Measurements from ENCODE around the gene GNA14. TPM values are rescaled to one million over a fixed set of nuclear protein-coding genes. Genes with fewer than 3 reads are reported as not detected.

Gene GNA14
- total and polyA plus RNA-seq, 7 donors = 0.31 to 1.1 (median 0.47) TPM

GRCh38 chr9:77463151-77463550, 185.0 kb downstream of the GNA14 start:
- Histone ChIP-seq H3K27ac (no peak overlapping the region), H3K4me1 (no peaks in the 10 kb centered on the region), H3K9me3 (no peaks in the 10 kb centered on the region), H3K36me3 (ENCODE audit: insufficient read depth in 1 of 2, low read depth in 1 of 2) (no peaks in the 10 kb centered on the region), H3K27me3 (ENCODE audit: insufficient read depth in 3 of 3, low read length in 2 of 3) (no peaks in the 10 kb centered on the region), H3K4me3 (no peak overlapping the region)
- DNase-seq (no peak), ATAC-seq (no peak)
- intact Hi-C loops (cut with DNase I) = no loop called here
- 33 to 49% (median 42%) methylated on average over 3 of the region's 3 CpGs for WGBS, 3 donors
- no peak for TF ChIP-seq CTCF (IDR thresholded peaks at IDR 0.05)

GRCh38 chr9:77462066-77462465, 186.1 kb downstream of the GNA14 start:
- no peak for TF ChIP-seq CTCF (IDR thresholded peaks at IDR 0.05)
- Histone ChIP-seq H3K27me3 (ENCODE audit: insufficient read depth in 3 of 3, low read length in 2 of 3) (no peaks in the 10 kb centered on the region), H3K4me1 (no peaks in the 10 kb centered on the region), H3K36me3 (ENCODE audit: insufficient read depth in 1 of 2, low read depth in 1 of 2) (no peaks in the 10 kb centered on the region), H3K4me3 (no peak overlapping the region), H3K9me3 (no peaks in the 10 kb centered on the region), H3K27ac (no peak overlapping the region)
- 45 to 57% (median 47%) methylated on average over 10 of the region's 10 CpGs for WGBS, 3 donors
- no peak for DNase-seq
- no peak for ATAC-seq
- intact Hi-C loops (cut with DNase I) = no loop called here

GRCh38 chr9:77460938-77461337, 187.2 kb downstream of the GNA14 start:
- no peak overlapping the region for H3K27ac ChIP-seq
- no peak for DNase-seq
- no peaks in the 10 kb centered on the region for H3K9me3 ChIP-seq
- H3K27me3 ChIP-seq (ENCODE audit: insufficient read depth in 3 of 3, low read length in 2 of 3) = no peaks in the 10 kb centered on the region
- WGBS, 3 donors = 81 to 83% (median 82%) methylated on average over 8 of the region's 8 CpGs
- ATAC-seq = no peak
- H3K36me3 ChIP-seq (ENCODE audit: insufficient read depth in 1 of 2, low read depth in 1 of 2) = no peaks in the 10 kb centered on the region
- H3K4me1 ChIP-seq = no peaks in the 10 kb centered on the region
- no peak overlapping the region for H3K4me3 ChIP-seq
- intact Hi-C loops (cut with DNase I) = no loop called here
- TF ChIP-seq CTCF (IDR thresholded peaks at IDR 0.05) = no peak

GRCh38 chr9:77457916-77458592, 190.1 kb downstream of the GNA14 start:
- intact Hi-C loops (cut with DNase I) = no loop called here
- peak; percentile 34 to 62 for DNase-seq
- Histone ChIP-seq H3K27me3 (ENCODE audit: insufficient read depth in 3 of 3, low read length in 2 of 3) (no peaks in the 10 kb centered on the region), H3K27ac (no peak overlapping the region), H3K36me3 (ENCODE audit: insufficient read depth in 1 of 2, low read depth in 1 of 2) (no peaks in the 10 kb centered on the region), H3K4me1 (no peaks in the 10 kb centered on the region), H3K4me3 (no peak overlapping the region), H3K9me3 (no peaks in the 10 kb centered on the region)
- peak; percentile 67 for TF ChIP-seq CTCF (IDR thresholded peaks at IDR 0.05)
- WGBS, 3 donors = 51 to 56% (median 53%) methylated on average over 15 of the region's 15 CpGs
- peak; percentile 73 to 88 (median 78) for ATAC-seq
